Urinary bladder (tissue), 4 donors: Measurements from ENCODE around the gene MPV17L2. TPM values are rescaled to one million over a fixed set of nuclear protein-coding genes. Genes with fewer than 3 reads are reported as not detected.

Experiments used
- DNase-seq: peaks from one replicate; pipeline ENCODE4 v3.0.0-alpha.2; 2015; ENCODE audit errors: extremely low spot score
- H3K27ac ChIP-seq: one replicate; pipeline ENCODE4 v1.5.1; 2013; ENCODE audit warnings: low read depth, mild to moderate bottlenecking, moderate library complexity
- H3K36me3 ChIP-seq: one replicate; pipeline ENCODE4 v1.6.1; 2013; ENCODE audit warnings: mild to moderate bottlenecking, moderate library complexity; ENCODE audit not compliant: insufficient read depth
- H3K4me1 ChIP-seq: one replicate; pipeline ENCODE4 v1.6.1; 2013; ENCODE audit warnings: mild to moderate bottlenecking, moderate library complexity; ENCODE audit not compliant: insufficient read depth
- H3K4me3 ChIP-seq: one replicate; pipeline ENCODE4 v1.5.1; 2013; ENCODE audit warnings: low read depth, low read length
- WGBS: extraction: QIAGEN DNeasy Blood & Tissue Kit; methylation state at CpG from one replicate; pipeline ENCODE4 v1.1.7; 2013; 5-methylcytosine and 5-hydroxymethylcytosine counted together
- polyA plus RNA-seq: library from polyadenylated mRNA; stranded (reverse); fragments of 200-250 nt; gene quantifications from one replicate; pipeline ENCODE4 v1.2.3, GENCODE V29; 2013
- total RNA-seq: library from RNA; depleted of rRNA; stranded (reverse); fragments of >200 nt; gene quantifications from one replicate; pipeline ENCODE4 v1.2.3, GENCODE V29; 2014
- donor health status: healthy with polysubstance abuse.
- donor health status: healthy.

Gene MPV17L2
- total and polyA plus RNA-seq, 2 donors = 4.2 to 22.8 TPM

DNA sequence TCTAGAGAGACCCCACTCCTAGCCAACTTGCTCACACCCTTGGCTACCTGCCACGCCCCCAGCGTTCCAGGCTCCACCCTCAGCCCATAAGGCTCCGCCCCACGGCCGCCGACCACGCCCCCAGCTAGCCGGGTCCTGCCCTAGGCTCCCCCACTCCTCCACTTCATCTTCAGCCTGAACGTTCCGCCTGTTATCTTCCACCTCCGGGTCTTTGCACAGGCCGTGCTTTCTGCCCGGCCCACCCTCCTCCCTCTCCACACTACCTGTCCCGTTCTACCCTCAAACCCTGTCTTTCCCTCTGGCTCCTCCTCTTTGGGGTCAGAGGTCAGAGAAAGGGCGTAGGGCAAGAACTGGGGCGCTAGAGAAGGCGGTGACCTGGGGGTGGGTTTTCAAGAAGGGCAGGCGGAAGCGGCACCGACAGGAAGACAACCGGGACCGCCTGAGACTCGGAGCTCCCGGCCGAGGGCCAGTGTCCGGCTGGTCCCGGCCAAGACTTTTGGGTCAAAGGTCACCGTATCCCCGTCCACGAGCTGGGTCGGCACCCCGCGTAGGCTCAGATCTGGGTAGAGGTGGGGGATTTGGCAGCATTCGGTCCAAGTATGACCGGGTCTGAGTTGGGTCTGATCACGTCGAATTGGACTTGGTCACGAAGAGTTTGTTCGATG is 31.0 kb downstream of the MPV17L2 start:
- H3K27ac ChIP-seq = no peak overlapping the region
- 6% methylated on average over 39 of the region's 39 CpGs for WGBS

DNA sequence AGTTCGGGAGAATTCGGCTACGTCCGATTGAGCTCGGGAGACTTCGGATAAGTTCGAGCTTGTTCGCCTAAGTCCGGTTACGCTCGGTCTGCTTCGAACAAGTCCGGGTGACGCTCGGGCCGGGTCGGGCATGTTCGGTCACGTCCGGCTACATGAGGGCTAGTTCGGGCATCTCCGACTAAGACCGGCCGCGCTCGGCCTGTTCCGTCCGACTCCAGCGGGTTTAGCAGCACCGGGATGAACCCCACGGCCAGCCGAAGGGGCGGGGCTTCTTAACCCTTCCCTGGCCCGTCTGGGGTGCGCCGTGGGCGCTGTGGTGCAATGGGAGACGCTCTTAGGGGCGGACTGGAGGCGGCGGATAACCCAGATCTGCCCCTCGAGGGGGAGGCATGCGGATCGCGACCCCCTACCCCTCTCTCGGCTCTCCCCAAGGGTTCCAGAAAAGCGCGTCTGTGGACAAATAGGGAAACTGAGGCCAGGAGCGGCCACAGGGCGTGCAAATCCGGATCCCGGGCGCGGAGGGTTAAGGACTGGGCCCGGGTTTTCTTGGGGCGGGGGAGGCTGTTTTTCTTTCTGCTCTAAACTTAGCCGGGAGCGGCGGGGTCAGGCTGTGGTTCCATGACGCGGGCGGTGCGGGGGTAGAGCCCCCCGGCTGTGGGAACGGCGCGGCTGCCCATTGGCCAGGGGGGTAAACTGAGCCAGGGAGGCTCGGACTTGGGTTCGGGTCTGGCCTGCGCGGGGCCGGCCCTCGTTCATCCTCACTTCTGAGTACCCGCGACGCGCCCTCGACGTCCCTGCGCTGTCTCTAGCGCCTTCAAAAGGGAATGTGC is 31.7 kb downstream of the MPV17L2 start:
- WGBS = 1% methylated on average over 81 of the region's 81 CpGs
- Histone ChIP-seq H3K27ac (no peak overlapping the region), H3K4me3 (no peak overlapping the region), H3K36me3 (no peaks in the 10 kb centered on the region), H3K4me1 (no peaks in the 10 kb centered on the region)
- peak; percentile 94 for DNase-seq

More for the DNA sequence above, 31.0 kb downstream of the MPV17L2 start:
- Histone ChIP-seq H3K4me1 (no peaks in the 10 kb centered on the region), H3K4me3 (no peak overlapping the region), H3K36me3 (no peaks in the 10 kb centered on the region)
- DNase-seq = no peak

DNA sequence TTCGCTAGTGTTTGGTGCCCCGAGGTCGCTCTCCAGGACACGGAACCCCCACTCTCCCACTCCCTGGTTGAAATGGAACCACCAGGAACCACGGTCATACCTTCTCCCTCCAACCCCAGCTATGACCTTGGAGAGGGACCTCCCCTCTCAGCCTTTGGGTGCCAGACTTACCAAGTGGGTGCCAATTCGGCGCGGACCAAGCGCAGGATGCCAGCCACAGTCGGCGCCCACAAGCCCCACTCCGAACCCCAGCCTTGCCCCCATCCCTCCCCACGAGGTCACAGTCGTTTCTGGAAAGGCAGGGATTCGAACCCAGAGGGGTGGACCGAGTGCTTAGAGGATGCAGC is 32.3 kb downstream of the MPV17L2 start:
- Histone ChIP-seq H3K36me3 (no peaks in the 10 kb centered on the region), H3K4me1 (no peaks in the 10 kb centered on the region), H3K27ac (no peak overlapping the region), H3K4me3 (no peak overlapping the region)
- no peak for DNase-seq
- WGBS = 21% methylated on average over 16 of the region's 16 CpGs

DNA sequence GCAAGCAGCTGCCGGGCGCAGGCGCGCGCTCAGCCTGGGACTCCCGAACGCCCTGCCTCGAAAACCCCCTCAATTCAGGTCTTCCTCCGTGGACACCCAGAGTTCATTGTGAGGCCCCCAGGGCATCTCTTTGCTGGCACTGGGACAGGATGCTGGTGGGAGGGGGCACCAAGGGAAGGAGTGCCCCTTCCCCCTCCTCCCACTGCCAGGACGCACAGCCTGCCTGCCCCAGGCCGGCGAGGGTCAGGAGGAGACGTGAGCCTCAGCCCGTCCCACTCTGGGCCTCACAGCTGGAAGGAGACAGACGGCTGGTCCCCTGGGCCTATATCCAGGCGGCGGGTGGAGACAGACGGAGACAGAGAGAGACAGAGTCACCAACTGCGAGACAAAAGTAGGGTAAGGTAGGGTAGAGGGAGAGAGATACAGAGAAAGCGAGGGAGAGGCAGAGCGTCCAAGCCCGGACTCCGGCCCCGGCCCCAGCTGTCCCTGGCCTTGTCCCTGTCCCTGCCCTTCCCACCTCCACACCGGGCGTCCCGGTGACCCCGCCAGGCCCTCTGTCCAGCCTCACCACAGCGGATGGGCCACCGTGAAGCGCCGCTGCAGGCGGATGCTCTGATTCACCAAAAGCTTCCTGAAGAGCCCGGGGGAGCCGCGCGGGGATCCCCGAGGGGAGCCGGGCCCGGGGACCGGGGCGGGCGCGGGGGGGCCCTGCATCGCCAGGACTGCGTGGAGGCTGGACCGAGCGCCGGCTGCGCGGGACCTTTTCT is 32.9 kb downstream of the MPV17L2 start, which contains the start of gene PDE4C:
Gene PDE4C, minus strand, starts transcription at position 737 of the 767 bp plus-strand sequence. Its CDS starts 23 bp downstream, at position 714.
- 8% methylated on average over 51 of the region's 51 CpGs for WGBS
- no peak within 1 kb of the TSS for H3K4me3 ChIP-seq
- H3K4me1 ChIP-seq = no peaks in the 10 kb centered on the region
- no peak within 1 kb of the TSS for H3K27ac ChIP-seq
- H3K36me3 ChIP-seq = no peaks in the 10 kb centered on the region
- DNase-seq = no peak

DNA sequence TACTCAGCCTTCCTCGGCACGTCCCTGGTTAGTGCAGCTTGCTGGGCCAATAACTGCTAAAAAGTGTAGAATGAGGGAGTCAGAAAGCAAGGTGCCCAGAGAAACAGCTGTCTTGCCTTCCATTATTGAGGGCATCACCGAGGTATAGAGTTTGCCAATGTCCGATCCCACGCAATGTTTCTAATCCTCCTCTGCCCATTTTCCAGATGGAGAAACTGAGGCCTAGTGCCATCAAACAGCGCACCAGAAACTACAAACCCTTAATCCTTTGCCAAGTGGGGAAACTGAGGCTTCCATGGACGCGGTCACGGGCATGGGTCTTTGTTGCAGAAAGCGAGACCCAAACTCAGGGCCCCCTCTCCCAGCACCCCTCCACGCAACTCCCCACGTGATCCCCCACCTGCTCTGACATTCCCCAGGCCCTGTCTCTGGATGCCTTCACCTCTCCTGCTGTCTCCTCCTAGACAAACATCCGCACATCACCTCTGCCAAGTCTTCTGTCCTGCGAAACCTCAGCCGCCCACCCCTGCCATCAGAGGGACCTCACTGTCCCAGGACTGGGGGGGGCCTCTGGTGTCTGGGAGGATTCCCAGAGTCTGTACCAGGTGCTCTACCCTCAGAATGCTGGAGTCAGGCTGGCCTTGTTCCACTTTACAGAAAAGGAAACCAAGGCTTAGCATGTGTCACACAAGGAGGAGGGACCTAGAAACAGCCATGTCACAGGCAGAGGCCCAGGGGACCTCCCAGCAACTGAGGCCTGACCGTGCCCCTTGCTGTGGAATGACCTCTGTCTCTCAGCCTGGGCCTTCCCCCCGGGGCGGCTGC is 34.1 kb downstream of the MPV17L2 start:
- Histone ChIP-seq H3K36me3 (no peaks in the 10 kb centered on the region), H3K4me3 (no peak overlapping the region), H3K4me1 (no peaks in the 10 kb centered on the region), H3K27ac (no peak overlapping the region)
- WGBS = 79% methylated on average over 18 of the region's 18 CpGs
- no peak for DNase-seq

DNA sequence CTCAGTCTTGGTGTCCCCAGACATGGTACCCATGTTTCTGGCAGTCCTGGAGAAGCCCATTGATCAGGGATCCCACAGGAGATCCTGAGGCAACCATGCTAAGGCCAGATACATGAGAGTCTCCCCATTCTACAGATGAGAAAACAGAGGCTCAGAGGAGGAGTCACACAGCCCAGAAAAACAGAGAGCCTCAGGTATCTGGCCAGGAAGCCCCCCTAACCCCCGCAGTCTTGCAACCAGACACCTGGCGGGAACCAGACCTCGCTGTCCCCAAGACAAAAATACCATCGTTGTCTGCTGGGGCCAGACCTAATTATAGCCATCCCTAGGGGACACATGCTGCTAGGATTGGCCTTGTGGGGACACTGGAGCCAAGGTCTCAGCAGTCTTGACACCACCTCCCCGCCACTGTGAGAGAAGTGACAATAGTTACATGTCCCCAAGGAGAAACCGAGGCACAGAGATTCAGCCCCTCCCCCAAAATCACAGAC is 34.8 kb downstream of the MPV17L2 start:
- no peak for DNase-seq
- H3K4me1 ChIP-seq = no peaks in the 10 kb centered on the region
- no peak overlapping the region for H3K27ac ChIP-seq
- 77% methylated on average over 6 of the region's 6 CpGs for WGBS
- H3K36me3 ChIP-seq = no peaks in the 10 kb centered on the region
- no peak overlapping the region for H3K4me3 ChIP-seq

DNA sequence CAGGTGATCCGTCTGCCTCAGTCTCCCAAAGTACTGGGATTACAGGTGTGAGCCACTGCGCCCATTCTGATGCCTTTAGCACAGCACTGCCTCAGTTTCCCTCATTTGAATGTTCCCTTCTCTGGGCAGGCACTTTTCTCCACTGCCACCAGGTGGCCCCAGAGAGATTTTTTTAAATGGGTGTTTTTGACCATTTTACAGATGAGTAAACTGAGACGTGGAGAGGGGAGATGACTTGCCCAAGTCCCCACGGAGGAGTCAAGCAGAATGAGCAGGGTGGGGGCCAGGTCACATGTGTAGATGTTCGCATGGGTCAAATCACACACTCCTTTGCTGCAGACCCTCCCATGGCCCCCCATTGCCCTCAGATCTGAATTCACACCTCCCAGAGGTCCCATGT is 36.5 kb downstream of the MPV17L2 start:
- DNase-seq = no peak
- Histone ChIP-seq H3K36me3 (no peaks in the 10 kb centered on the region), H3K4me1 (no peaks in the 10 kb centered on the region), H3K27ac (no peak overlapping the region), H3K4me3 (no peak overlapping the region)
- 70% methylated on average over 5 of the region's 5 CpGs for WGBS

DNA sequence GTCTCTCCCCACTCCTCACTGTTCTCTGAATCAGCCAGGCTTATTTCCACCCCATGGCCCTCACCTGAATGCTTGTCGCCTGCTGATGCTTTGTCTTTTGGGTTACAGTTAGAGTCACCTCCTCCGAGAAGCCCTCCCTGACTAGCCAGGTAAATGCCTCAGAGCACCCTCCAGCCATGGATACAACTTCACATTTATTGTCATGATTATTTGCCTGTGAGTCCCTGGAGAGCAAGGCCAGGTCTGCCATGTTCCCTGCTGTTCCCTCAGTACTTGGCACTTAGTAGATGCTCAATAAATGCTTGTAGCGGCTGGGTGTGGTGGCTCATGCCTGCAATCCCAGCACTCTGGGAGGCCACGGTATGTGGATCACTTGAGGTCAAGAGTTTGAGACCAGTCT is 36.9 kb downstream of the MPV17L2 start:
- Histone ChIP-seq H3K36me3 (no peaks in the 10 kb centered on the region), H3K4me3 (no peak overlapping the region), H3K27ac (no peak overlapping the region), H3K4me1 (no peaks in the 10 kb centered on the region)
- 78% methylated on average over 4 of the region's 4 CpGs for WGBS
- no peak for DNase-seq

DNA sequence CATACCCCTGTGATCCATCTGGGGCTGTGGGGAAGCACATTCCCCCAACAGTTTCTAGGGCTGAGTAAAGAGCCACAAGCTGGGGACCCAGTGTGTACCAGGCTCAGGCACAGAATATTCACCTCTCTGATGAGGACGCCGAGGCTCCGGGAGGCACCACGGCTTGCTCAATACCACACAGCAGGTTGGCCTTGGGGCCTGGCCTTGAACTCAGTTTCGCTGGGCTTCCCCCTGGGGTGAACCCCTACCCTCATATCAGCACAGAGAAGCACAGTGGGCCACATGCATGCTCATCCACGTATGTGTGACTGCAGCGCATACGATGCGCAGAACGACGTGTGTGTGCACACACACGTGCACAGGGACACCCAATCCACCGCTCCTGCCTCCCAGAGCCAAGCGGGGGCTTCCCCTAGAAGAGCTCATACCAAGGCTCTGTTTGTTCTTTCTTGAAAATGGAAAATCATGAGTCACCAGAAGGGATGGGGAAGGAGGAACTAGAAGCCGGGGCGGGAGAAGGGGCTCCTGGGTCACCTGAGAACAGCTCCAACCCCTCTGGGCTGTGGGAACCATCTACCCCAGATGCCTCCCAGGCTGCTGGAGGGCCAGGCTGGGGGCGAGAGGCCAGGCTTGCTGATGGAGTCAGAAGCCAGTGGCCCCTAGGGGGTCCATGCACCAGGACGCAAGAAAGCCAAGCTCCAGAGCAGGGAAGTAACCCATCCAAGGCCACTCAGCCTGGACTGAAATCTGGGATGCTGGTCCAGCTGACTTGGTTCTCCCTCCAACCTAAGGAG is 38.1 kb downstream of the MPV17L2 start:
- Histone ChIP-seq H3K27ac (no peak overlapping the region), H3K4me3 (no peak overlapping the region), H3K36me3 (no peaks in the 10 kb centered on the region), H3K4me1 (no peaks in the 10 kb centered on the region)
- DNase-seq = no peak
- 55% methylated on average over 18 of the region's 18 CpGs for WGBS

DNA sequence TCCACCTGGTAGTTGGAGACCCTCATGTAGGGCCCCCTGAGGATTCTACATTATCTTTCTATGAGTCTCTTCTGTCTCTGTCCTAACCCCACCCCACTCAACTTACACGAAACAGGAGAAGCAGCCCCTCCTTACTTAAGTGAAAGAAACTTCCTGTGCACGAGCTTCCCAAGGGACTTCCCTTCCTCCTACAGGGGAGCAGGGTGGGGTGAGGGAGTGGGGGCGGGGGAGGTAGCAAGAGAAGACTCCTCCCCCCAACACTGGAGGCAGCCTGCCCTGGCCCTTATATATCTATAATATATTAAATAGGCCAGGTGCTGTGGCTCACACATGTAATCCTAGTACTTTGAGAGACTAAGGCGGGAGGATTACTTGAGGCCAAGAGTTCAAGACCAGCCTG is 38.8 kb downstream of the MPV17L2 start:
- no peaks in the 10 kb centered on the region for H3K36me3 ChIP-seq
- H3K4me3 ChIP-seq = no peak overlapping the region
- no peaks in the 10 kb centered on the region for H3K4me1 ChIP-seq
- DNase-seq = no peak
- no peak overlapping the region for H3K27ac ChIP-seq
- WGBS = 20% methylated on average over 4 of the region's 4 CpGs

DNA sequence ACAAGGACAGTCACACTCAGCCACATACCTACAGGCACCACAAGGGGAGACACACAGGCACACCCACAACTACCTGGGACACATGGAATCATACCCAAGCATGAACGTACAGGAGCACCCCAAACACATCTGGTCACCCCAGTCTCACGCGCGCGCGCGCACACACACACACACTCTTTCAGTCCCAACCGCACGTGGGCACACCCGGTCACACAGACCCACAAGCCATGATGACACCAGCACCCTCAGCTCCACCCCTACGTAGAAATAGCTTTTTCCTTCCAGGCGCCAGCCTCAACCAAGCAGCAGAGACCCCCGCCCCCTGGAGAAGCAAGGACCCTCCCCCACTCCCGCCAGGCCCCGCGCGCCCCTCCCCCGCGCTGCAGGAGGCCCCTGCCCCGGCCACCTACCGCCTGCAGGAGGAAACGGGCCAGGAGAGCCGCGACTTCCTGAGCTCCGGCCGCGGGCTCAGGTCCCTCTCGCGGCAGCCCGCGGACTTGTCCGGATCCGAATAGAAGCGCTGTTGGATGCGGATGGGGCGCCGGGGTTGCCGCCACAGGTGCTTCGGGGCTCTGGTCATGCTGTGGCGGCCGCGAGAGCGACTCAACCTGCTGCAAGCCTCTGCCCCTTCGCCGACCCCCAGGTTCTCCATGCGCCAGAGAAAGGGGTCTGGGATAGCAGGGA is 39.7 kb downstream of the MPV17L2 start:
- Histone ChIP-seq H3K36me3 (no peaks in the 10 kb centered on the region), H3K4me3 (no peak overlapping the region), H3K27ac (no peak overlapping the region), H3K4me1 (no peaks in the 10 kb centered on the region)
- DNase-seq = no peak
- WGBS = 2% methylated on average over 46 of the region's 46 CpGs

DNA sequence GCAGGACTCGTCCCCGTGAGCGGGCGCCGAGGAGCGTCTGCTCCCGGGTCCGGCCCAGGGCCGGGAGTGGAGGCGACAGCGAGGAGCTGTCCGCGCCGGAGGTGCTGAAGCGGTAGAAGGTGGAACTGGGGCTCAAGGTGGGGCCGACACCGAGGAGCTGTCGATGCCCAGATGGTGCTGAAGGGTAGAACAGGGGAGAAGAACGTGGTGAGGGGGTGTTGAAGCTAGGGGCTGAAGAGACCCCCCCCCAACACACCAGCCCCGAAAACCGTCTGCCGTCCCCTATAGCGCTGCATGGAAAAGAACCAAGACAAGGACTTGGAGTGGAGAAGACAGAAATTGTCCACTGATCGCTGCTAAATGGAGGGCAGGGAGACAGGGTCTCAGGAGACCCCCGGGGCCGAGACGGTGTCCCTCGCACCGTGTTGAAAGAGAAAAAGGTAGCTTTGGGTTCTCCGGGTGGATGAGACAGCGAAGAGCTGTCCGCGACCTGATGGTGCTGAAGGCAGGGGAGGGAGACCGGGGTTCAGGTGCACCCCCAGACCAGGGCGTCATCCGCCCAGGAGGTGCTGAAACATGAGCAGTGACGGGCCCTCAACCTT is 40.3 kb downstream of the MPV17L2 start:
- WGBS = 14% methylated on average over 37 of the region's 37 CpGs
- Histone ChIP-seq H3K4me1 (no peaks in the 10 kb centered on the region), H3K36me3 (no peaks in the 10 kb centered on the region), H3K4me3 (no peak overlapping the region), H3K27ac (no peak overlapping the region)
- no peak for DNase-seq
